ENCODE data around the gene KIF26B.
"Not testable (repeated sequence)": the region's sequence is repeated elsewhere in the genome, so short reads cannot be mapped to it uniquely, and the experiment has no call there.

Gene KIF26B

DNA sequence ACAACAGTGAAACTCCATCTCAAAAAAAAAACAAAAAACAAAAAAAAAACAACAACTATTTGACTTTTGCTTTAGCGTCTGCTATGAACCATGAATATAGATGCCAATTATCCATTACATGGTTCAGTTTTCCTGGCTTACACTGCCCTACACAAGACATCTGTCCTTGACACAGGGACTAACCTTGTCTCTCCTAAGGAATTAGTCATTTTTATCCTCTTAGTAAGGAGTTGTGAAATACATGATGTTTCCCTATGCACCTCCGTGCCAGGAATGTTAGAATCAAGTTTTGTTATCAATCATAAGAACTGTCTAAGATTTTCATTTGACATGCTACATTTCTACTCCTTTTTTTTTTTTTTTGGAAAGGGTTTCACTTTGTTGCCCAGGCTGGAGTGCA lies 241.8 kb downstream of the KIF26B start:
- no peak for DNase-seq

DNA sequence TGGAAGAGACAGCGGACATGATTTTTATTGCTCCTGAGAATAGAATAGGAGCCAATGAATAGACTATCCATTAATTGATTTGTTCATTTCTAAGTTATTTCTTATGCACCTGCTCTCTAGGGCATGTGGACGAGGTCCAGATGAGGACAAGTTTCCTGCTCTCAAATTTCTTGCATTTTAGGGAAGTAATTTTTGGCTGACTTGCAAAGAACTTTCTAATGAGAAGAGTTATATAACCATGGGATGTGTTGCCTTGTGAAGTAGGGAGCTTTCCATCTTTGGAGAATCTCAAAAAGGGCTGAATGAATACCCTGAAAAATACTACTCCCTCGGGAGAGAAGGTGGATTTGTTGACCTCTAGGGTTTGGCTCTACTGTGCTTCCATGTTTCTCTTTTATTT lies 243.0 kb downstream of the KIF26B start:
- DNase-seq: peak in 3 of 4 experiments; percentile 8 to 59 (median 28)

DNA sequence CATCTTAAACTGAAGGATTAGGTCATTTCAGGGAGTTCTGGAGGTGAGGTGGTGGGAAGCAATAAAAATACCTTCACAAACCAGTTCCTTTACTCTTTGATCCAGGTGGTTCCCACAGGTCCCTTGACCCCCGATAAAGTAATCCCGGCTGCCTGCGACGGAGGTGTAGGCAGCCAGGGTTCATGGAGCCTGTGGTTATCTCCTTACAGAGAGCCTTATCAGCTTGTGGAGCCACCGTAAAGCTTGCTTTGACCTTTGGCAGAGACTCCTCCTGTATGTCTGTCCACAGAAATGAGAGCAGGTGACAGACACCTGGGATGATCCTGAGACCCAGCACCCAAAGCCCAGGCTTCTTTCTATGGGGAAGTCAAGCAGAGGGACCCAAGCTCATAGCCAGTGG lies 243.4 kb downstream of the KIF26B start:
- DNase-seq: no peak

DNA sequence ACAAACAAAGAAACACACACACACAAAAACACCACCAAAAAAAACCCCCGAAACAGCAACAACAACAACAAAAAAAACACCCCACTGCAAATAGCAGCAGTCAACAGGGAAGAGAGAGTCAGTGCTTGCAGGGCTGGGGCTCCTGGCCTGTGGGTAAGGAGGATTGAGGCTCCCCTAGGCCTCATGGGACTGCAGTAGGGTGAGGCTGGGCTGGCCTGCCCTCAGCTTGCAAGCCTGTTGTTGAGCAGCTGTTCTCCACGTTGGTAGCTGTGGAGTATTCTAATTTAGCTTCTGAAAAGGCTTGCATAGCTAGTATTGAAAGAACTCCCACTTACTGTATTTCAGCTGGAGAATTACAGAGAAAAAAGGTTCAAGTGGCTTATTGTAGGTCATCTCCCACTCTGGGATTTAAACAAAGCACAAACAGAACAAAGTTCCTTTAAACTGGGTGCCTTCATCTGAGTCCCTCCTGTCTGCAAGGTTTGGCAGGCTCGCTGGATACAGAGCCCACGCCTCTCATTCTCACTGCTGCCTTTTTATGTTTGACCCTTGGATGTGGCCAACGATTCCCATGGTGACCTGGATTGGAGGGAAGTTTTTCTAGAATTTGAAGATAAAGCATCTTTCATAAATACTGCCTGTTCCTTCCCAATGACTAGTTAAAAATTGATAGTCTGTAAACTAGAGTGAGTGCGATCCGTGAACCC lies 247.2 kb downstream of the KIF26B start:
- no peak for DNase-seq

DNA sequence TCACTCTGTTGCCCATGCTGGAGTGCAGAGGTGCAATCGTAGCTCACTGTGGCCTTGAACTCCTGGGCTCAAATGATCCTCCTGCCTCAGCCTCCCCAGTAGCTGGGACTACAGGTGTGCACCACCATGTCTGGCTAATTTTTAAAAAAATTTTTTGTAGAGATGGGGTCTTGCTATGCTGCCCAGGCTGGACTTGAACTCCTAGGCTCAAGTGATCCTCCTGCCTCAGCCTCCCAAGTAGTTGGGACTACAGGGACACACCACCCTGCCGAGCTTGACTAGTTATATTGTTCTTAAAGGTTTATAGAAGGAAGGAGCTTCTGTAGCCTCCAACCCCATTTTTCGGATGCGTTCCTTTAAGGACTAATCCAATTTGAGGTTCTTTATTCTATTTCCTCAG lies 248.2 kb downstream of the KIF26B start:
- DNase-seq: not testable (repeated sequence)

DNA sequence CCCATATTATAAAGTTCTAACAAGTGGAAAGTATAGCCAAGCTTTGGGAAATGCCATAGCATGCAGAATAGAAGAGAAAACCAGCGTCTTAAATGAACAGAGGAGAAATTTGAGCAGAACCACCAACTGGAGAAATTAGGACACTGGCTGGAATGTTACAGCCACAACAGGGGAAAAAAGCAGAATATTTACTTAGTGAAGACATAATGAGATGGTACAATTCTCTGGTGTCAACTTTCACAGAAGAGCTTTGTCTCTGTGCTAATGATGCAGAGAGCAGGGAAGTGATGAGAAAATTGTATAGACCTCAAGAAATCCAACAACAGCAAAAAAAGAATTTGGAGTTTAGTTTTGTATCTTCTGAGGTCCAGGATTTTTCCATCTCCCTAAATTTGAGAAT lies 249.7 kb downstream of the KIF26B start:
- DNase-seq: no peak

DNA sequence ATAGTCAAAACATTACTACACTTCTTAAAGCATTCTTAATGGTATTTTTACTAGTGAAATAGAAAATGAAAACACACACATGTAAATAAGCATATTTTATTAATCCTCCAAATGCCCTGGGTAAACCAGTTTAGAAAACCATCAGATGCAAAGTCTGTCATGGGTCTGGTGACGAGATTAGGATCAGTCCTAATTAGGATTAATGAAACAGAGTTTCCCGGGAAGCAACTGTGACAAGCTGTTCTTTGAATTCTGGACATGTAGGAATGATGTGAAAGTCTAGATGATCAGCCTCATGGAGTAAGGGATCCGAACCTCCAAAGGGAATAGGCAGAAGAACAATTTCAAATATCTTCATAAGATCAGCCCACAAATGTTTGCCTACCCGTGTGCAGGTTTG lies 250.2 kb downstream of the KIF26B start:
- DNase-seq: no peak

DNA sequence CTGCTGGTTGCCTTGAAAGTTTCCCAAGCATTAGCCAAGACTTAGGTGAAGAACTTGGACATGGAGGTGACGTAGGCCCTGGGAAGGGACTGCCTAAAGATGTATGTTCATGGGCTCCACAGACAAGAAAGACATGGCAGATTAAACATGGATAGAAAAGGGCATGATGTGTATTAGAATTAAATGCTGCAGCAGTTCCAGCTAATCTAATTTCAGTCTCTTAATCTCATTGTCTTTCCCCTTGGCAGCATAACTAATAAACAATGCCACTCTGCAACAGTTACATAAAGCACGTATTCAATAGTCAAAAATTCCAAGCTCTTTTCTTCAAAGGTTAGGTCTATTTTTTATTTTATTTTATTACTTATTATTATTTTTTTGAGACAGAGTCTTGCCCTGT lies 251.6 kb downstream of the KIF26B start:
- no peak for DNase-seq

DNA sequence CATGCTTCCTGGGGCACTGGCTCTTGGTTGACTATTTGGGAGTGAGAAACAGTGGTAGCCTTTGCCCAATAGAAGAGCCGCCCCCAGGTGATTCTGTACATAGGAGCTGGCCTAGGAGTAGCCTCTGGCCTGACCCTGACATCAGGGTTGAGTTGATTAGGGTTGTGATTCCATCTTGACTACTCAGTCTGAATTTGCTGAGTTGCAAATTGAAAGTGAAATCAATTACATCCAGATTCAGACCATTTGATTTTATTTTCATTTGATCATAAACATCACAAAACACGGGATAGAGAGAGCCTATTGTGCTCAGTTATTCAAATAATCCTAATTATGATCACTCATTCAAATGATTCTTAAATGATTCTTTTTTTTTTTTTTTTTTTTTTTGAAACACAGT lies 253.2 kb downstream of the KIF26B start:
- no peak for DNase-seq

DNA sequence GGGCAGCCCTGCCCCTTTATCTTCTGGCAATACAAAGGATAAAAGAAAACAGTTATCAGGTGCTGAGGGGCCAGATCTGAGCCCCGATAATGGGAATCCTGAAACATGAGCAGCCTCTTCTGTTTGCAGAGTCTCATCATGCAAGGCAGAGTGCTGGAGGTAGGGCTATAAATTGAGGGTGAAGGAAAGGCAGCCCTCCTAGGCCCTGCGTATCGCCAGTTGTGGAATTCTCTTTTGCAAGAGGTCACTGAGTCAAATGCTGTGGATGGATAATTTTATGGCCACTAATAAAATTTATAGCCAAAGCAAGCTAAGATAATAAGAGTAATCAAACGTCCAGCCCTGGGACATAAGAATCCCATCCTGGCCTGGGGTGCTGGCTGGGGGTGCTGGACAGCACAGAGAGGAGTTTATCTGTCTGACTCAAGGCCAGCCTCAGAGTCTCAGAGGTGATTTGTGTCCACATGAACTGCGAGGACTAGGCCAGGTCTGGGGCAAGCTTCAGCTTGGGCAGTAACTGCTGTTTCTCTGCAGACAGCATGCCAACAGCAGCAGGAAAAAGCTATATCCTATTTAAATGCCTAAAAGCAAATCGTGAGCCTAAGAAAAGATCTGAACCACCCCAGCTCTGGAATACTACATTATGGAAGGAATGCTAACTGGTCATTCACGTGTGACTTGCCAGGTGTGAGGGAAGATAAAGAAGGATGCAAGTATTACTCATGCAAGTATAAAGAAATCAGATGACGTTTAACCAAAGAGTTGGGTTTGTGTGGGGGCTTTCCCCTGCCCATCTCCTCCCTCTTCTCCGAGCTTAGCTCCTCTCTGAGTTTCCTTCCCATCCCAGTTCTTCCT lies 254.8 kb downstream of the KIF26B start:
- no peak for DNase-seq

DNA sequence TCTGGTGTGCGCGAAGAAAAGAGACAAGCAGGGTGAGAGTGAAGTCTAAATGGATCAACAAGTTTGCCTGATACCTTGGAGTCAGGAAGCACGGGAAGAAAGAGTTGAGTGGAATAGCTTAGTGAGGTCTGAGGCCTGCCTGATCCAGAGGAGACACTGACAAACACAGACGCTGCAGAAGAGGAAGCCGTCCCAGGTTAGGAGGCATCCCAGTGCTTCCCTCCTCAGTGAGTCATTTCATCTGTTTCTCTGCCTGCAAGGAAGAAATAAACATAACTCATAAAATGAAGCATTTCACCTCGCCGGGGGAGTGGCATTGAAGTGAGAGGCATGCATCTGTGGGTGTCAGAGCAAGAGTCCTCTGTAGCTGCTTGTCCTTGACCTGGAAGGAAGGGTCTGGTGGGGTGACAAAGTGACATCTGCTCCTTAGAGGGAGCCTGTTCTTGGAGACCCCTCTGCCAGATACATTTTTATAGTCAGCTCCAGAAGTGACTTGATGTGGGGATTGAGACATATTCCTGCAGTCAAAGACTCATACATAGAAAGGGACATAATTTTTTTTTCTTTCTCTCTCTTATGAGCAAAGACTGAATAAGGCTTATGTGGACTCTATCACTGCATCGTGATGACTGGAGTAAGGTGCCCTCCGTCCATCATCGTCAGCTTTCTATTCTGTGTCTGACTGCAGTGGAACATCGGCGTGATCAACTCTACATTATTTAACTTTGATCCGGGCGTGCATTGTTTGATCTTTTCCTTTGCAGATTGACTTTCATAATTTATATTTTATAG lies 256.7 kb downstream of the KIF26B start:
- DNase-seq: peak in 3 of 4 experiments; percentile 10 to 51 (median 22)

DNA sequence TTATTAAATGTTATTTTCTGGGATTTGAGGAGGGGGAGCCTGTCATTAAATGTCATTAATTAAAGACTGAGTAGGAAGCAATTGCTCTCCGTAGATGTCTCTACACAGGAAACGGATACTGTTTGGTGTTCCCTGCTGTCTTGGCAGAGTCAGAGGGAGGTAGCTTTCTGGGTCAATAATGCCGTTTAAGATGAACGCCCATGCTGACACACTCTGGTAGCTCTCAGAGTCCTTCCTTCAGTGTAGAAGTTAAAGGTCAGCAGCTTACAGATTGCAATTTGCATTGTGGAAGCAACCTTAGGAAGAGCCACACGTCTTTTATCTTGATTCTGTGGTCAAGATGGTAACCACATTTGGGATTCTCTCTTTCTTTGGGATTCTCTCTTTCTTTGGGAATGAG lies 257.5 kb downstream of the KIF26B start:
- no peak for DNase-seq

DNA sequence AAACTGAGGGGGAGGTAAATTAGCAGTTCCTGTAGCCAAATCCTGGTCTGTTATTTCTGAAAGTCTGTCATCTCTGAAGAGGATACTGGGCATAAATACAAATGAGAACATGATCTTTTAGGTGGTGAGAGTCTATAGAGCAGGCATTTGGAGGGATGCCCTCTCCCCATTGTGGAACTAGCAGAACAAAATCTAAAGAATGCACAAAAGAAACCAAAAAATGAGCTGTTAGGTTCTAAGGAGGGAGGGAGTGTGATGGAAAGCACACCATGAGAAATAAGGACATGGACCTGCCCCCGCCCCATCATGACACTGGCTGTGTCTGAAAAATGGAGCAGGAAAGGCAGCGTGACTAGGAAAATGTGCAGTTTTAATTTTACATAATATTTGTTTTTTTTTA lies 262.0 kb downstream of the KIF26B start:
- DNase-seq: no peak

DNA sequence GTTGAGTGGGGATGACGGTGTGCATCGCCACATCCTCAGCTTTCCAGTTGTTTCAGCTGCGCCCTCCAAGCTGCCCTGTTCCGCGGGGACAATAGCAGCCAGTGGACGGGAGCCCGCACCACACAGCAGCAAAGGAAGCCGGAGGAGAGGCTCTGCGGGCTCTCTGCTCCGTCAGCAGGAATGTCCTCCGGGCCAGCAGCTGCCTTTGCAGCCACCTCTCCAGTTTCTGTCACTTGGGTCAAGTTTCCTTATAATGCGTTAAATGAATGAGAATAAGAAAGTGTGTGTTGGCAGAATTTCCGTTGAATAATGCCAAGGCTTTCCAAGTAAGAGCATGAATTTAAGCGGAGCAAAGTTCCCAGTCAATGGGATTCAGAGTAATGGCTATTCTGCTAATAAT lies 263.3 kb downstream of the KIF26B start:
- DNase-seq: no peak

DNA sequence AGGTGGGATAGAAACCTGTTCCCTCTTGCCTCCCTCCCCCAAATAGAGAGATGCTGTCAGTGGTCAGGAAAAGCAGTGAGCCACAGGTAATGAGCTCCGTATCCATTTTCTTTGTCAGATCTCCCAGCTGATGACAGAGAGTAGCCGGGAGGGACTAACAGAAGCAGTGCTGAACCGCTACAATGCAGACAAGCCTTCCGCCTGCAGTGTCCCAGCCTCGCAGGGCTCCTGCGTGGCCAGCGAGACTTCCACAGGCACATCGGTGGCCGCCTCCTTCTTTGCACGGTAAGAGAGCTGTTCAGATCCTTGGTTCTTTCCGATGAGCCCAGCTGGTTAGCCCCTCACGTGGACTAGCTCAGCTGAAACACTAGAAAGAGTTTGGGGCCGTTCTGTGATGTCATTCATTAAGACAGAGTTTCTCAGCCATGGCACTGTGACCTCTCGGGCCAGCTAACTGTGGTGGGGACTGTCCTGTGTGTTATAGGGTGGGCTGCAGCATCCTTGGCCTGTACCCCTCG lies 264.7 kb downstream of the KIF26B start:
- DNase-seq: no peak

DNA sequence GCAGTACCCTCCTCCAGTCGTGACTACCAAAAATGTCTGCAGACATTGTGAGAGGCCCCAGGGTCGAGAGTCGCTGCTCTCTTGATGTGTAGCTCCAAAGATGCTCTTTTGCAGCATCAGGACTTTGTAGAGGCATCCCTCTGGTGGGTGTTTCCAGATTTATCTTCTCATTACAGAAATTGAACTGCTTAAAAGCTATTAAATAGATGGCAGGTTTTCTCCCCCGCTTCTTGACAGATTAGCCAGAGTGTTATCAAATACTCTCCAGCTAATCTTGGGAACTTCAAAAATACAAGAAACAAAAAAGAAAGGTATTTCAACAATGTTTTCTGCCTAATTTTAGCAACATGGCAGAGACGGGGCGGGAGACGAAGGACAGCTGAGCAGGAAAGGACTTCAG lies 265.2 kb downstream of the KIF26B start:
- no peak for DNase-seq

DNA sequence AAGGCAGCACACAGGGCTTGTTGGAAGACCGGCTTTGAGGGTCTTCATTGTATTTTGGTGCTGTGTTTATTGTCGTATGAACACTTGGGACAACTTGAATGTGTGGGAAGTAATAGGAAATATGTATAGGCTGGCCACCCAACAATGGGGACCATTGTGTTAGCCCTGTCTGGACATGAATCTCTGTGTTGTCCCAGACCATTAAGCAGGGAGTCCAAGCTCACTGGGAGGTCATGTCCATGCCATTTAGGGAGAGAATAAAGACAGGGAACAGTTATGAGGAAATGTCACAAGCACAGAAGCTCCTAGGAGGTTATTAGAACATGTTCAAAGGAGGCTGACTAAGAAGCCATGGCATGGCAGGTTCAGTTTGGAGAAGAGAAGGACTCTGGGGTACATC lies 266.1 kb downstream of the KIF26B start:
- DNase-seq: no peak

DNA sequence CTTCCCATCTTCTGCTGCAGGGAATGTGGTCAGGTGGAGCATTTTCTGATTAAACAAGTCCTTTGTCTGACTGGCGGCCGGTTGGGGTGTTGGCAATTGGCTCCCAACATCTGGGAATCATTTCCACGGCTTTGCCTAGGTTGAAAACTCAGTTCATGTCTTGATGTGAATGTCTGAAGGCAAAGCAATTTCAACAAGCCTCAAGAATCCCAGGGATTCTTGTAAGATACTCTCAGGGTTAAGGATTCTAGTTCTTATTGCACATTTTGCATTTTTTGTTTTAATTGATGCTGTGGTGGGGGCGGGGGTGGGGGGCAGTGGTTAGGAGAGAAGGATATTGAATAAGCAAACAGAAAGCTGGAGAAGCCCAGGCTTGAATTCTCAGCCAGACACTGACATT lies 273.9 kb downstream of the KIF26B start:
- DNase-seq: no peak

DNA sequence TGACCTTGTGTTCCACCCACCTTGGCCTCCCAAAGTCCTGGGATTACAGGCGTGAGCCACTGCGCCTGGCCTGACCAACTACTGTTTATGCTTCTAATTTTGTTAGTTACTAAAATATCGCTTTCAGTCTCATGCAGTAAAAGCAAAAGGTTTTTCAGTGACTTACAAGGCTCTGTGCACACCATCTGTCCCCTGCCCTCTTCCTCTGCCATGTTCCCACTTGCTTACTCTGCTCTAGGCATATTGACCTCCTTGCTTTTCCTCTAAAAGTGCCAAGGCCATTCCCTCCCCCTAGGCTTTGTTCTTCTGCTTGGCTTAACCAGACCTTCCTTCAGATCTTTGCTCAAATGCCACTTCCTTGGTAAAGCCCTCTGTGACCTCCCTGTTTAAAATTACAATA lies 276.9 kb downstream of the KIF26B start:
- DNase-seq: no peak

DNA sequence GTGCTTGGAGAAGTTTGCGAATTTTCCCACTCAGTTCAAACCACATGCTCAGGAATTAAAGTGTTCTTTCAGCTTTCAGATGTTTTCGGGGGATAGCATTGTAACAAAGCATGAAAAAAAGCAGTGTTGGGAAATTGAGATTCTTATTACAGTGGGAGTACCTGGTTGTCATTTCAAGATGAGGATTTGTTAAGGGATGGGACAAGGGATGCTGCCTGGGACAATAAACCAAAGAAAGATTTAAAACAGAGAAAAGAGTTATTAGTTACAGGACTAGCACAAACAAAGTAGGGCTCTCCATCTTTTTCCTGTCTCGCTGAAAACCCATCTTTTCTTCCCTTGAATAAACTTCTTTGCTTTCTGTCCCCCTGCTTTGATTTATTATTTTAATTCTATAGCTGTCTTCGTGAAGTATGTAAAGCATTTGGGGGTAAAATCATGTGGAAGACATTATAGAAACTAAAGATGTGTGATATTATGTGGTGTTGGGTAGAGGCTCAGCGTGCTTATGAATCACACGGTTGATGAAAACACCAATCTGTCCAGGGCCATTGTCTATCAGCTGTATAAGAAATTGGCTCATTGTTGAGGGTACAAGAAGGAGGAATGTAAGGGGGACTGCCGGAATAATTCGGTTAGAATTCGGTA lies 277.6 kb downstream of the KIF26B start:
- DNase-seq: no peak

DNA sequence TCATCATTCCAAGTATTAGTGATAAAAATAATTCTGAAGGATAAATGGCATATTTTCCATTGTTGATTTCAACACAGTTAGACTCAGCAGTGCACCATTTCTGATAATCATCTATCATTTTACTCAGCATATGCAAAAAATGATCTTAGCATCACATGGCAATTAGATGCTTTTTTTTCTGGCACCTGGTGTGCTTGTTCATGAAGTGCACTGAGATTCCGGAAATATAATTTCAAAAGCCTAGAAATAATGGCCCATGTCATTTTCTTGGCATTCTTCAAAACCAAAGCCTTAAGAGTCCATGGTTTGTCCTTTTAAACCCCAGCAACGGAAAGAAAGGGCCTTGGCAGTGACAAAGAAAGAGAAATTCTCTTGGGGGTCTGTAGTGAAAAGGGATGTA lies 278.8 kb downstream of the KIF26B start:
- DNase-seq: peak in 1 of 4 experiments; percentile 5

DNA sequence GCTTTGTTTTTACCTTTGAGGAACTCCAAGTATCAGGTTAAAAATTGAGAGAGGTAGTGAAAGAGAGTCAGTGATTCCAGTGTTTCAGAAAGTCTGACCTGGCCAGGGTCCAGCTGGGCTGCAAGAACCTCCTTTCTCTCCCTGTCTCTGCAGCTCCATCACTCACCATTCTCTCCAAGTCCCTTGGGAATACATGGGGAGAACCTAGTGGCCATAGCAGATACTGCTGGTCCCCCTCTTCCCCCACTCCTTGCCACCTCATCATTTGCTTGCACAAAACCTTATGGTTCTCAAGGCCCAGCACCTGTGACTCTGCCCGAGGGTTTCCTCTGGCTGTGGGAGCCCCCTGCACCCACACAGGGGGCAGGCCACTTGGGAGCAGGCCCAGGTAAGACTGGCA lies 279.5 kb downstream of the KIF26B start:
- no peak for DNase-seq

DNA sequence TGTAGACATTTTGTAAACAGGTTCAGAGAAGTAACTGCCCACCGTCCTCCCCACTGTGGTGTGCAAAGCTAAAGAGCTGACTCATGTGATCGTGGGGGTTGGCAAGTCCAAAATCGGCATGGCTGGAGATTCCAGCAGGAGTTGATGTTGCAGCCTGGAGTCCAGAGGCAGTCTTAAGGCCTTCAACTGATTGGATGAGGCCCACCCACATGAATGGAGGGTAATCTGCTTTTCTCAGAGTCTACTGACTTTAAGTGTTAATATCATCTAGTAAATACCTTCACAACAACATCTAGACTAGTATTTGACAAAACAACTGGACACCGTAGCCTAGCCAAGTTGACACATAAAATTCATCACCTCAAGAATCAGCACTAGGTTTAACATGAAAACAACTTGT lies 281.6 kb downstream of the KIF26B start:
- DNase-seq: no peak
